ENCODE data around the gene PSMB4.
A peak's percentile ranks its signal among the peaks of the same experiment; 100 is the strongest.

Gene PSMB4

GRCh38 chr1:151443846-151444782 is 44.7 kb downstream of the PSMB4 start:
- DNase-seq (ENCODE audit: low spot score), result peak; percentile 98

DNA sequence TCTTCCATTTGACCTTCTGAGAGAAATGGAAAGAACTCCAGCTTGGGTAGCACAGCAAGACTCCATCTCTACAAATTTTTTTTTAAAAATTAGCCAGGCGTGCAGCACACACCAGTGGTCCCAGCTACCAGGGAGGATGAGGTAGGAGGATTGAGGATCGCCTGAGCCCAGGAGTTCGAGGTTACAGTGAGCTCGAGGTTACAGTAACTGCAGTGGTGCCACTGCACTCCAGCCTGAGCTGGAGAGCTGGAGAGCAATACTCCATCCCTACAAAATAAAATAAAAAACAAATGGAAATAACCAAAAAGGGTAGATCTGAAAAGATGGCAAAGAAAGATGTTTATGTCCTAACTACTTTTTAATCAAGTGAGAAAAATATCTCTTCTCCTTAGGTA is 45.4 kb downstream of the PSMB4 start:
- DNase-seq (ENCODE audit: low spot score), result no peak

DNA sequence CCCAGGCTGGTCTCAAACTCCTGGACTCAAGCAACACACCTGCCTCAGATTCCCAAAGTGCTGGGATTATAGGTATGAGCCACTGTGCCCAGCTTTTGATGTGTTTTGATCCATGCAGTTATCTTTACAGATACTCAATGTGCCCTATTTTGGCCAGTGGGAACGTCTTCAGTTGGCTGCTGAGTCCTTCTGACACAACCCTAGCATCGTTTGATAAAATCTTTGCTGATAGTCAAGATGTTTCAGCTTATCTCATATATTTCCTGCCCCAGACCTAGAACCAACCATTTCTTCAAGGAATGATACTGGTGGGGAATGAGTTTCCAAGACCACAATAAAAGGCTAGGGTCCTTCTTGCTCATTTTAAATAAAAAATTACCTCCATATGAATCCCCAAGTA is 48.3 kb downstream of the PSMB4 start:
- DNase-seq (ENCODE audit: low spot score), result no peak

All from COLO829 (cell line).